Measurements from ENCODE around the gene MSH5. TPM values are rescaled to one million over a fixed set of nuclear protein-coding genes. Genes with fewer than 3 reads are reported as not detected.

The MSH5 gene
- total and polyA plus RNA-seq, 2 of the 13 experiments (the other 11 are each of a cell fraction or from before 2014, with no cell fraction given) = 10.2 to 38.7 TPM

- TF ChIP-seq REST (IDR thresholded peaks at IDR 0.05; ENCODE audit: borderline replicate concordance in 1 of 2, low read depth in 1 of 2, low read length in 2 of 2) = peak in 1 of 2 experiments; percentile 14; a peak in 1 of 4 replicates
- TF ChIP-seq SETDB1 (CRISPR knock-in tag; IDR thresholded peaks at IDR 0.05; ENCODE audit: borderline replicate concordance) = no peak
- no peak for TF ChIP-seq SNRNP70 (IDR thresholded peaks at IDR 0.05; ENCODE audit: low read depth, low read length)
- no peak for TF ChIP-seq NCOA5 (CRISPR knock-in tag; IDR thresholded peaks at IDR 0.05)
- peak; percentile 94; the same call in 1 of the 2 replicates for TF ChIP-seq ZNF660 (CRISPR knock-in tag; IDR thresholded peaks at IDR 0.05; ENCODE audit: borderline replicate concordance, low read depth)
- peak; percentile 51 for TF ChIP-seq ZBTB33 (CRISPR knock-in tag; IDR thresholded peaks at IDR 0.05)
- TF ChIP-seq POLR2G (IDR thresholded peaks at IDR 0.05; ENCODE audit: low read depth, low read length) = peak; percentile 78
- TF ChIP-seq SMAD1 (CRISPR knock-in tag; IDR thresholded peaks at IDR 0.05; ENCODE audit: borderline replicate concordance, low read depth) = peak; percentile 77; the same call in 1 of the 2 replicates
- TF ChIP-seq GLI4 (CRISPR knock-in tag; IDR thresholded peaks at IDR 0.05; ENCODE audit: borderline replicate concordance) = peak; percentile 94
- TF ChIP-seq ZBTB7B (CRISPR knock-in tag; IDR thresholded peaks at IDR 0.05) = peak; percentile 83
- peak; percentile 32 for TF ChIP-seq HOXD1 (CRISPR knock-in tag; IDR thresholded peaks at IDR 0.05)
- no peak for TF ChIP-seq PTBP1 (IDR thresholded peaks at IDR 0.05; ENCODE audit: low read depth, low read length, poor library complexity, severe bottlenecking)
- TF ChIP-seq ADNP (CRISPR knock-in tag; IDR thresholded peaks at IDR 0.05) = no peak
- peak; percentile 97 for TF ChIP-seq ZNF841 (CRISPR knock-in tag; IDR thresholded peaks at IDR 0.05; ENCODE audit: borderline replicate concordance)
- peak; percentile 96 for TF ChIP-seq DZIP1 (CRISPR knock-in tag; IDR thresholded peaks at IDR 0.05)
- no peak for TF ChIP-seq ZNF24 (IDR thresholded peaks at IDR 0.05)
- TF ChIP-seq HOXA9 (CRISPR knock-in tag; IDR thresholded peaks at IDR 0.05; ENCODE audit: borderline replicate concordance) = peak; percentile 98
- TF ChIP-seq IKZF1 (IDR thresholded peaks at IDR 0.05) = no peak
- TF ChIP-seq ZNF768 (CRISPR knock-in tag; IDR thresholded peaks at IDR 0.05) = peak; percentile 45; the same call in 1 of the 2 replicates
- TF ChIP-seq NR0B2 (CRISPR knock-in tag; IDR thresholded peaks at IDR 0.05) = peak; percentile 97
These were observed at the start of gene MSH5 (continued) for GRCh38 chr6:31739639-31740396.

All from HepG2 (cell line).